K562 (cell line): ENCODE data around the gene AFF1. TPM values are rescaled to one million over a fixed set of nuclear protein-coding genes. Genes with fewer than 3 reads are reported as not detected.

ENCODE experiments used
- ETV6 ChIP-seq, 3 experiments: fragments of 150-350 bp in 1 of 3; sonication (generic) in 1 of 3; formaldehyde crosslinking in 1 of 3; IDR thresholded peaks; 2 replicates each; pipeline versions ENCODE4 v1.6.1 to v1.8.0; 2014 to 2022; ENCODE audit warnings: borderline replicate concordance in 2 of 3, low read depth in 2 of 3, antibody characterized with exemption in 1 of 3, low read length in 1 of 3, mild to moderate bottlenecking in 1 of 3, missing genetic modification reagents in 1 of 3
- FOXJ2 ChIP-seq: fragments of 200-800 bp; sonication (Bioruptor generic); IDR thresholded peaks from 2 replicates; pipeline ENCODE4 v1.6.1; 2016; ENCODE audit warnings: missing genetic modification characterization, missing compliant biosample characterization
- KLF6 ChIP-seq: fragments of 250-450 bp; sonication (Bioruptor Pico); IDR thresholded peaks from 2 replicates; pipeline ENCODE4 v1.4.0; 2020; ENCODE audit warnings: mild to moderate bottlenecking, moderate library complexity, borderline replicate concordance
- SMAD4 ChIP-seq: fragments of 250-450 bp; sonication (Bioruptor Pico); conservative IDR thresholded peaks from 2 replicates; pipeline ENCODE4 v1.8.0; 2021; ENCODE audit warnings: inconsistent platforms, mild to moderate bottlenecking, moderate library complexity
- SMC3 ChIP-seq: conservative IDR thresholded peaks from 2 replicates; pipeline ENCODE4 v1.6.1; 2011; ENCODE audit warnings: low read depth, low read length, improper control_type of control experiment; ENCODE audit not compliant: insufficient read depth
- TBL1XR1 ChIP-seq, 2 experiments: IDR thresholded peaks; 2 replicates each; pipeline ENCODE4 v1.6.1; 2012; ENCODE audit warnings: improper control_type of control experiment in 2 of 2, low read length in 2 of 2, mild to moderate bottlenecking in 1 of 2
- YY1 ChIP-seq, 3 experiments: IDR thresholded peaks; 2 replicates each; pipeline ENCODE4 v1.6.1; 2011; ENCODE audit warnings: low read length in 2 of 3, mild to moderate bottlenecking in 2 of 3, moderate library complexity in 2 of 3, borderline replicate concordance in 1 of 3, control low read depth in 1 of 3, low read depth in 1 of 3; ENCODE audit not compliant: insufficient read depth in 3 of 3, insufficient replicate concordance in 2 of 3, control insufficient read depth in 1 of 3, insufficient read length in 1 of 3; ENCODE audit errors: extremely low read depth in 1 of 3
- ZNF232 ChIP-seq: sonication (generic); formaldehyde crosslinking; IDR thresholded peaks from 2 replicates; pipeline ENCODE4 v1.8.0; 2022; ENCODE audit warnings: mild to moderate bottlenecking, missing genetic modification reagents
- ZNF253 ChIP-seq: fragments of 250-450 bp; sonication (Bioruptor Pico); conservative IDR thresholded peaks from 2 replicates; pipeline ENCODE4 v1.6.1; 2021; ENCODE audit warnings: mild to moderate bottlenecking
- polyA plus RNA-seq, 8 experiments: library from polyadenylated mRNA; depleted of rRNA in 4 of 8; stranded (reverse) in 5 of 8; unstranded in 3 of 8; fragments of >200 nt; fragmentation: Nextera tagmentation in 2 of 8; fragmentation: Illumina TruSeq in 1 of 8; extraction: Ambion mirVana in 2 of 8; extraction: Trizol in 1 of 8; gene quantifications; 2 replicates each; pipeline versions ENCODE4 v1.2.1 to v1.2.3, GENCODE V29; 2011 to 2014; ENCODE audit warnings: inconsistent platforms in 1 of 8, missing spikeins in 1 of 8
- total RNA-seq, 7 experiments: library from RNA; depleted of rRNA in 6 of 7; stranded (reverse); fragments of >200 nt in 6 of 7; fragmentation: Illumina TruSeq in 2 of 7; extraction: Trizol in 2 of 7; gene quantifications; 2 replicates each; pipeline versions ENCODE4 v1.2.1 to v1.2.3, GENCODE V29; 2011 to 2021; ENCODE audit warnings: low replicate concordance in 1 of 7
- TF ChIP-seq, protein P1 (sequence below): fragments of 250-450 bp; sonication (Bioruptor Pico); IDR thresholded peaks from 2 replicates; pipeline ENCODE4 v1.4.0; 2020; ENCODE audit warnings: mild to moderate bottlenecking, moderate library complexity, borderline replicate concordance
- TF ChIP-seq, protein P2 (sequence below): fragments of 450-650 bp; IDR thresholded peaks from 2 replicates; pipeline ENCODE4 v1.6.1; 2014; ENCODE audit warnings: low read depth, mild to moderate bottlenecking, moderate library complexity, borderline replicate concordance
- TF ChIP-seq, protein P3 (sequence below): sonication (generic); formaldehyde crosslinking; IDR thresholded peaks from 2 replicates; pipeline ENCODE4 v1.8.0; 2022; ENCODE audit warnings: mild to moderate bottlenecking, low read depth, missing genetic modification reagents
- TF ChIP-seq, protein P4 (sequence below): sonication (generic); formaldehyde crosslinking; IDR thresholded peaks from 2 replicates; pipeline ENCODE4 v1.8.0; 2022; ENCODE audit warnings: missing genetic modification reagents, mild to moderate bottlenecking, borderline replicate concordance
- TF ChIP-seq, protein P5 (sequence below): fragments of 250-450 bp; sonication (Bioruptor Pico); IDR thresholded peaks from 2 replicates; pipeline ENCODE4 v1.4.0; 2020; ENCODE audit warnings: mild to moderate bottlenecking

AFF1 gene
- total and polyA plus RNA-seq, 9 of the 15 experiments (the other 6 are each of a cell fraction or from before 2014, with no cell fraction given) = 4.1 to 47.5 (median 17.2) TPM

DNA sequence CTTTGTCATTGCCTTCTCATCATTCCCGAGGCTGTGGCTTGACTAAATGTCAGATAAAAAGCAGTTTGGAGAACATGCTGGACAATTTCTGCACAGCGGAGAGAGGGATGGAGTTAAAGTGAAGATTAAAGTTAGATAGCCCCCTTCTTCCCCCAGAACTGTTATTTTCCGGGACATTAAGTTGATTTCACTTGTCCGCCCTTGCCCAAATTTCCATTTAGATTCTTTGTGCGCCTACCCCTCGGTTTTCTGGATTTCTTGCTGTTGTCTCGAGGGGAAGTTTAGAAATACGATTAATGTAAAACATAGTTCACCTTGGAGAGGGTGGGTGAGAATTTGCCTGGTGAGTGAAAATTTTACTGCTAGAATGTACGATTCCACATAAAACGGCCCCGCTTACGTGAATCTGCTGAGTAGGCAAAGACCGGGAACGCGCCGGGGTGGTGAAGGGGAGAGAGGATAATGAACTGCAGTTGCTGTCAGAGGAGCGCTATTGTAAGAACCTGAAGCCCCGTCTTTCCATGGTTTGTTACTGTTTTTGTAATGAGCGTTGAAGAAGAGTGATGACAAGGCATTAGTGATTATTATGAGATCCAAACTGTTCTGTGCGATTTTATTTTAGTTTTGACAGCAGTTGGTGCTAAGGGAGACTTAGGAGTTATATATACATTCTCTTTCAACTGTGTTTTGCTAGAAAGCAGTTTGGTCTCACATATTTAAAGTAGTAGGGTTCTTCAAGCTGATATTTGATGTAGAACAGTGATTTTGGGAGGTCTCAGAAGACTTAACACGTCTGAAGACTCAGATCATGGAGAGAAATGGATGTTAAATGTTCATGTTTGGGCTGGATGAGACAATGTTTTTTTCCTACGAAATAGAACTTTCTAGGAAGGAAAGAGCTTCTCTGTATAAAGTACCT is 73.0 kb downstream of the AFF1 start (continued):
- no peak for TF ChIP-seq ETV6 (IDR thresholded peaks at IDR 0.05; ENCODE audit: borderline replicate concordance in 1 of 2, low read depth in 2 of 2, low read length in 1 of 2)
- no peak for TF ChIP-seq ETV6 (CRISPR knock-in tag; IDR thresholded peaks at IDR 0.05; ENCODE audit: borderline replicate concordance)
- 0 out of 4 replicates have a peak, but pooled peaks of 1 of the 2 experiments have one; percentile 59 for TF ChIP-seq TBL1XR1 (IDR thresholded peaks at IDR 0.05; ENCODE audit: low read length in 2 of 2)
- no peak for TF ChIP-seq ZNF232 (CRISPR knock-in tag)
- no peak for TF ChIP-seq KLF6 (CRISPR knock-in tag)
- no peak for TF ChIP-seq ZNF253 (CRISPR knock-in tag)
- TF ChIP-seq, protein P1, sequence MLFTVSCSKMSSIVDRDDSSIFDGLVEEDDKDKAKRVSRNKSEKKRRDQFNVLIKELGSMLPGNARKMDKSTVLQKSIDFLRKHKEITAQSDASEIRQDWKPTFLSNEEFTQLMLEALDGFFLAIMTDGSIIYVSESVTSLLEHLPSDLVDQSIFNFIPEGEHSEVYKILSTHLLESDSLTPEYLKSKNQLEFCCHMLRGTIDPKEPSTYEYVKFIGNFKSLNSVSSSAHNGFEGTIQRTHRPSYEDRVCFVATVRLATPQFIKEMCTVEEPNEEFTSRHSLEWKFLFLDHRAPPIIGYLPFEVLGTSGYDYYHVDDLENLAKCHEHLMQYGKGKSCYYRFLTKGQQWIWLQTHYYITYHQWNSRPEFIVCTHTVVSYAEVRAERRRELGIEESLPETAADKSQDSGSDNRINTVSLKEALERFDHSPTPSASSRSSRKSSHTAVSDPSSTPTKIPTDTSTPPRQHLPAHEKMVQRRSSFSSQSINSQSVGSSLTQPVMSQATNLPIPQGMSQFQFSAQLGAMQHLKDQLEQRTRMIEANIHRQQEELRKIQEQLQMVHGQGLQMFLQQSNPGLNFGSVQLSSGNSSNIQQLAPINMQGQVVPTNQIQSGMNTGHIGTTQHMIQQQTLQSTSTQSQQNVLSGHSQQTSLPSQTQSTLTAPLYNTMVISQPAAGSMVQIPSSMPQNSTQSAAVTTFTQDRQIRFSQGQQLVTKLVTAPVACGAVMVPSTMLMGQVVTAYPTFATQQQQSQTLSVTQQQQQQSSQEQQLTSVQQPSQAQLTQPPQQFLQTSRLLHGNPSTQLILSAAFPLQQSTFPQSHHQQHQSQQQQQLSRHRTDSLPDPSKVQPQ (CRISPR knock-in tag) = no peak
- no peak for TF ChIP-seq YY1 (IDR thresholded peaks at IDR 0.05; ENCODE audit: borderline replicate concordance in 1 of 3, control insufficient read depth in 1 of 3, extremely low read depth in 1 of 3, insufficient read depth in 3 of 3, insufficient read length in 1 of 3, insufficient replicate concordance in 2 of 3, low read depth in 1 of 3, low read length in 2 of 3)
- TF ChIP-seq, protein P2, sequence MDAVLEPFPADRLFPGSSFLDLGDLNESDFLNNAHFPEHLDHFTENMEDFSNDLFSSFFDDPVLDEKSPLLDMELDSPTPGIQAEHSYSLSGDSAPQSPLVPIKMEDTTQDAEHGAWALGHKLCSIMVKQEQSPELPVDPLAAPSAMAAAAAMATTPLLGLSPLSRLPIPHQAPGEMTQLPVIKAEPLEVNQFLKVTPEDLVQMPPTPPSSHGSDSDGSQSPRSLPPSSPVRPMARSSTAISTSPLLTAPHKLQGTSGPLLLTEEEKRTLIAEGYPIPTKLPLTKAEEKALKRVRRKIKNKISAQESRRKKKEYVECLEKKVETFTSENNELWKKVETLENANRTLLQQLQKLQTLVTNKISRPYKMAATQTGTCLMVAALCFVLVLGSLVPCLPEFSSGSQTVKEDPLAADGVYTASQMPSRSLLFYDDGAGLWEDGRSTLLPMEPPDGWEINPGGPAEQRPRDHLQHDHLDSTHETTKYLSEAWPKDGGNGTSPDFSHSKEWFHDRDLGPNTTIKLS = no peak; the same call in 1 of the 2 replicates
- no peak for TF ChIP-seq SMC3
- TF ChIP-seq, protein P3, sequence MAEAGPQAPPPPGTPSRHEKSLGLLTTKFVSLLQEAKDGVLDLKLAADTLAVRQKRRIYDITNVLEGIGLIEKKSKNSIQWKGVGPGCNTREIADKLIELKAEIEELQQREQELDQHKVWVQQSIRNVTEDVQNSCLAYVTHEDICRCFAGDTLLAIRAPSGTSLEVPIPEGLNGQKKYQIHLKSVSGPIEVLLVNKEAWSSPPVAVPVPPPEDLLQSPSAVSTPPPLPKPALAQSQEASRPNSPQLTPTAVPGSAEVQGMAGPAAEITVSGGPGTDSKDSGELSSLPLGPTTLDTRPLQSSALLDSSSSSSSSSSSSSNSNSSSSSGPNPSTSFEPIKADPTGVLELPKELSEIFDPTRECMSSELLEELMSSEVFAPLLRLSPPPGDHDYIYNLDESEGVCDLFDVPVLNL (CRISPR knock-in tag) = no peak
- TF ChIP-seq, protein P4, sequence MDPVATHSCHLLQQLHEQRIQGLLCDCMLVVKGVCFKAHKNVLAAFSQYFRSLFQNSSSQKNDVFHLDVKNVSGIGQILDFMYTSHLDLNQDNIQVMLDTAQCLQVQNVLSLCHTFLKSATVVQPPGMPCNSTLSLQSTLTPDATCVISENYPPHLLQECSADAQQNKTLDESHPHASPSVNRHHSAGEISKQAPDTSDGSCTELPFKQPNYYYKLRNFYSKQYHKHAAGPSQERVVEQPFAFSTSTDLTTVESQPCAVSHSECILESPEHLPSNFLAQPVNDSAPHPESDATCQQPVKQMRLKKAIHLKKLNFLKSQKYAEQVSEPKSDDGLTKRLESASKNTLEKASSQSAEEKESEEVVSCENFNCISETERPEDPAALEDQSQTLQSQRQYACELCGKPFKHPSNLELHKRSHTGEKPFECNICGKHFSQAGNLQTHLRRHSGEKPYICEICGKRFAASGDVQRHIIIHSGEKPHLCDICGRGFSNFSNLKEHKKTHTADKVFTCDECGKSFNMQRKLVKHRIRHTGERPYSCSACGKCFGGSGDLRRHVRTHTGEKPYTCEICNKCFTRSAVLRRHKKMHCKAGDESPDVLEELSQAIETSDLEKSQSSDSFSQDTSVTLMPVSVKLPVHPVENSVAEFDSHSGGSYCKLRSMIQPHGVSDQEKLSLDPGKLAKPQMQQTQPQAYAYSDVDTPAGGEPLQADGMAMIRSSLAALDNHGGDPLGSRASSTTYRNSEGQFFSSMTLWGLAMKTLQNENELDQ = no peak
- no peak for TF ChIP-seq SMAD4 (CRISPR knock-in tag)
- peak; percentile 10; the same call in 1 of the 2 replicates for TF ChIP-seq FOXJ2 (tag)
- TF ChIP-seq, protein P5, sequence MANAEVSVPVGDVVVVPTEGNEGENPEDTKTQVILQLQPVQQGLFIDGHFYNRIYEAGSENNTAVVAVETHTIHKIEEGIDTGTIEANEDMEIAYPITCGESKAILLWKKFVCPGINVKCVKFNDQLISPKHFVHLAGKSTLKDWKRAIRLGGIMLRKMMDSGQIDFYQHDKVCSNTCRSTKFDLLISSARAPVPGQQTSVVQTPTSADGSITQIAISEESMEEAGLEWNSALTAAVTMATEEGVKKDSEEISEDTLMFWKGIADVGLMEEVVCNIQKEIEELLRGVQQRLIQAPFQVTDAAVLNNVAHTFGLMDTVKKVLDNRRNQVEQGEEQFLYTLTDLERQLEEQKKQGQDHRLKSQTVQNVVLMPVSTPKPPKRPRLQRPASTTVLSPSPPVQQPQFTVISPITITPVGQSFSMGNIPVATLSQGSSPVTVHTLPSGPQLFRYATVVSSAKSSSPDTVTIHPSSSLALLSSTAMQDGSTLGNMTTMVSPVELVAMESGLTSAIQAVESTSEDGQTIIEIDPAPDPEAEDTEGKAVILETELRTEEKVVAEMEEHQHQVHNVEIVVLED (CRISPR knock-in tag) = no peak
